ENCODE results near the gene ATRN. TPM values are rescaled to one million over a fixed set of nuclear protein-coding genes. Genes with fewer than 3 reads are reported as not detected.

The ATRN gene
- polyA plus RNA-seq, 1 donor (not counting 4 experiments of a cell fraction or from before 2014, with no cell fraction given), result 49.9 TPM

DNA sequence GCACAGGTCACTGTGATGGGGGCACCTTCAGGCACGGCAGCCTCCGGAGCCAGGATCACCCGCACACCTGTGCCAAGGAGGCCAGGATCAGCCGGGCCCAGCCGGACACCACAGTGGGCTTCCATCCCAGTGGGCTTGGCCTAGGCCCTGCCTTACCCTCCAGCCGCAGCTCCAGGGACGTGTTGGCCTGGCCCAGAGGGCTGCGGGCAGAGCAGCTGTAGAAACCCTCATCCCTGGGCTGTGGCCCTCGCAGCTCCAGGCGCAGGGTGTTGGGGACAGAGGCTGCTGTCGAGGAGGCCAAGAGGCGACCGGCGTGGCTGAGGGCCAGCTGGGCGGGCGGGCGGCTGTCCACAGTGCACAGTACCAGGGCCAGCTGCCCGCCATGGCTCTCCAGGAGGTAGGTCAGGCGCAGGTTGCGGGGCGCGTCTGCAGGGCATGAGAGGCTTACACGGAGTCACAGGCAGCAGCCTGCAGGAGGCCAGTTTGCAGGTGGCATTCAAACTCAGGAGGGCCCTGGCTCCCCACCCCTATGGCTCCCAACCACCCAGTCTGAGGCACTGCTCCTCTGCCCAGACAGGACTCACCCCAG is 222.0 kb downstream of the ATRN start:
- Histone ChIP-seq H3K4me2 (ENCODE audit: control insufficient read depth, extremely low read depth, insufficient read depth, low read depth, low read length) (no peak overlapping the region), H3K27me3 (ENCODE audit: control insufficient read depth, extremely low read depth, insufficient read depth, low read length) (no peaks in the 10 kb centered on the region), H3K36me3 (ENCODE audit: control insufficient read depth in 2 of 2, extremely low read depth in 1 of 2, insufficient read depth in 2 of 2, low read length in 2 of 2) (no peaks in the 10 kb centered on the region), H3K4me1 (ENCODE audit: control insufficient read depth, extremely low read depth, insufficient read depth, low read length) (no peaks in the 10 kb centered on the region), H4K20me1 (ENCODE audit: control insufficient read depth, extremely low read depth, insufficient read depth, low read length) (no peaks in the 10 kb centered on the region), H3K4me3 (ENCODE audit: control insufficient read depth in 2 of 3, extremely low read depth in 1 of 3, insufficient read depth in 2 of 3, low read depth in 1 of 3, low read length in 3 of 3) (no peak overlapping the region), H3K79me2 (ENCODE audit: control insufficient read depth, insufficient read depth, low read length) (no peaks in the 10 kb centered on the region), H3K9ac (ENCODE audit: control insufficient read depth, extremely low read depth, insufficient read depth, low read length) (no peak overlapping the region), H3K27ac (ENCODE audit: control insufficient read depth, insufficient read depth, low read length) (no peak overlapping the region), H2AFZ (ENCODE audit: control insufficient read depth, low read length) (no peak overlapping the region), H3K9me1 (ENCODE audit: control insufficient read depth, extremely low read depth, insufficient read depth, low read length) (no peaks in the 10 kb centered on the region), H3K9me3 (ENCODE audit: control insufficient read depth, low read depth, low read length) (no peaks in the 10 kb centered on the region)
- DNase-seq (ENCODE audit: low read depth, low spot score) (no peak), FAIRE-seq (no peak)
- dilution Hi-C loops (cut with MboI; ENCODE audit: extremely low pct_ligation_motif_present, low sequenced_read_pairs), result no loop called here
- TF ChIP-seq CTCF (optimal IDR thresholded peaks at IDR 0.05 in 1 of 3, IDR thresholded peaks at IDR 0.05 in 1 of 3, conservative IDR thresholded peaks at IDR 0.05 in 1 of 3; ENCODE audit: extremely low read depth in 1 of 3, insufficient read depth in 2 of 3, low read length in 3 of 3), result no peak
- TF ChIP-seq EZH2 (IDR thresholded peaks at IDR 0.05; ENCODE audit: low read length), result no peak

DNA sequence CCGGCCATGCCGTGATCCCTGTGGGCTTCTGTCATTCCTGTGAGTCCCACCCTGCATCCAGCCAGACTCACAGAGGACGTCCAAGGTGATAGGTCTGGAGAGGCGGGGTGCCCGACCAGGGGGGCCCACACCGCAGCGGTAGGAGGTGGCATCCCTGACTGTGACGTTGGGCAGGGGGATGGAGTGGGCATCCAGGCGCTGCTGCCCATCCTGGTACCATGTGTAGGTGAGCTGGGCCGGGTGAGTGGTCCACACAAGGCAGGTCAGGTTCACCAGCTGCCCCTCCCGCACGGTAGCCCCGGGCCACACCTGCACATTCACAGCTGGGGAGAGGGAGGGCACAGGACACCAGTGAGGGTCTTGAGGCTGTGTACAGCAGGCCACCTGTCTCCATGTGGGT is 222.6 kb downstream of the ATRN start:
- no peaks in the 10 kb centered on the region for H3K9me1 ChIP-seq (ENCODE audit: control insufficient read depth, extremely low read depth, insufficient read depth, low read length)
- H3K4me1 ChIP-seq (ENCODE audit: control insufficient read depth, extremely low read depth, insufficient read depth, low read length), result no peaks in the 10 kb centered on the region
- FAIRE-seq (no peak), DNase-seq (ENCODE audit: low read depth, low spot score) (no peak)
- H3K4me3 ChIP-seq (ENCODE audit: control insufficient read depth in 2 of 3, extremely low read depth in 1 of 3, insufficient read depth in 2 of 3, low read depth in 1 of 3, low read length in 3 of 3), result no peak overlapping the region
- H3K4me2 ChIP-seq (ENCODE audit: control insufficient read depth, extremely low read depth, insufficient read depth, low read depth, low read length), result no peak overlapping the region
- H3K9ac ChIP-seq (ENCODE audit: control insufficient read depth, extremely low read depth, insufficient read depth, low read length), result no peak overlapping the region
- no peaks in the 10 kb centered on the region for H3K27me3 ChIP-seq (ENCODE audit: control insufficient read depth, extremely low read depth, insufficient read depth, low read length)
- H4K20me1 ChIP-seq (ENCODE audit: control insufficient read depth, extremely low read depth, insufficient read depth, low read length), result no peaks in the 10 kb centered on the region
- dilution Hi-C loops (cut with MboI; ENCODE audit: extremely low pct_ligation_motif_present, low sequenced_read_pairs), result no loop called here
- no peaks in the 10 kb centered on the region for H3K36me3 ChIP-seq (ENCODE audit: control insufficient read depth in 2 of 2, extremely low read depth in 1 of 2, insufficient read depth in 2 of 2, low read length in 2 of 2)
- no peak overlapping the region for H2AFZ ChIP-seq (ENCODE audit: control insufficient read depth, low read length)
- H3K9me3 ChIP-seq (ENCODE audit: control insufficient read depth, low read depth, low read length), result no peaks in the 10 kb centered on the region
- H3K27ac ChIP-seq (ENCODE audit: control insufficient read depth, insufficient read depth, low read length), result no peak overlapping the region
- H3K79me2 ChIP-seq (ENCODE audit: control insufficient read depth, insufficient read depth, low read length), result no peaks in the 10 kb centered on the region
- TF ChIP-seq EZH2 (IDR thresholded peaks at IDR 0.05; ENCODE audit: low read length) (no peak), CTCF (optimal IDR thresholded peaks at IDR 0.05 in 1 of 3, IDR thresholded peaks at IDR 0.05 in 1 of 3, conservative IDR thresholded peaks at IDR 0.05 in 1 of 3; ENCODE audit: extremely low read depth in 1 of 3, insufficient read depth in 2 of 3, low read length in 3 of 3) (no peak)

Data from keratinocyte (primary cell).